ENCODE data around the gene YIF1B.
"Not testable (repeated sequence)": the region's sequence is repeated elsewhere in the genome, so short reads cannot be mapped to it uniquely, and the experiment has no call there.

The YIF1B gene

GRCh38 chr19:38266981-38267597 lies 48.7 kb downstream of the YIF1B start:
- H3K4me3 ChIP-seq (replicated peaks; ENCODE audit: low read depth, low read length), result no peak overlapping the region
- peak; percentile 58 for DNase-seq (ENCODE audit: low read depth)
- no peak for TF ChIP-seq CTCF (IDR thresholded peaks at IDR 0.05; ENCODE audit: low read length, missing control alignments)

DNA sequence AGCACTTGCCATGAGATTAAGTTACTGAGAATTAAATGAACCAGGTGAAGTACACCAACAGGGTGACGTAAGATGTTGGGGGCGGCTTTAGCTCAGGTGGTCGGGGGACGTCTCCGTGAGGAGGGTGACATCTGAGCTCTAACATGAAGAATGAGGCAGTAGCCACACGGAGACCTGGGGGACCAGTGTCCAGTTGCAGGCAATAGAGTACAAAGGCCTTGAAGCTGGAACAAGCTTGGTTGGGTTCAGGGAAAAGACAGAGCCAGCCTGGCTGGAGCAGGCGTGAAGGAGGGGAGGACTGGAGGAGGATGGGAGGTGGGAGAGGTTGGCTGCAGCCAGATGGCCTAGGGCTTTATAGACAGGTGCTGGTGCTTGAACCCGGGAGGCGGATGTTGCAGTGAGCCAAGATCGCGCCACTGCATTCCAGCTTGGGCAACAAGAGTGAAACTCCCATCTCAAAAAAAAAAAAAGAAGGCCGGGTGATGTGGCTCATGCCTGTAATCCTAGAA lies 49.8 kb downstream of the YIF1B start:
- TF ChIP-seq CTCF (IDR thresholded peaks at IDR 0.05; ENCODE audit: low read length, missing control alignments), result no peak
- no peak for DNase-seq (ENCODE audit: low read depth)
- H3K4me3 ChIP-seq (replicated peaks; ENCODE audit: low read depth, low read length), result no peak overlapping the region

GRCh38 chr19:38265213-38265861 lies 50.4 kb downstream of the YIF1B start:
- H3K4me3 ChIP-seq (replicated peaks; ENCODE audit: low read depth, low read length), result no peak overlapping the region
- no peak for DNase-seq (ENCODE audit: low read depth)
- TF ChIP-seq CTCF (IDR thresholded peaks at IDR 0.05; ENCODE audit: low read length, missing control alignments), result no peak

- TF ChIP-seq CTCF (IDR thresholded peaks at IDR 0.05; ENCODE audit: low read length, missing control alignments), result no peak
- peak within 1 kb of the TSS; percentile 36 for H3K4me3 ChIP-seq (replicated peaks; ENCODE audit: low read depth, low read length)
- no peak for DNase-seq (ENCODE audit: low read depth)
Measured at GRCh38 chr19:38264486-38265212, 51.1 kb downstream of the YIF1B start, which contains the start of gene SPINT2. TSS of gene SPINT2 (plus strand) at chr19:38264573. CDS start at chr19:38264893, 320 bp downstream.

GRCh38 chr19:38263689-38264485 lies 51.9 kb downstream of the YIF1B start:
- H3K4me3 ChIP-seq (replicated peaks; ENCODE audit: low read depth, low read length), result peak overlapping the region; percentile 36
- no peak for TF ChIP-seq CTCF (IDR thresholded peaks at IDR 0.05; ENCODE audit: low read length, missing control alignments)
- peak; percentile 53 for DNase-seq (ENCODE audit: low read depth)

DNA sequence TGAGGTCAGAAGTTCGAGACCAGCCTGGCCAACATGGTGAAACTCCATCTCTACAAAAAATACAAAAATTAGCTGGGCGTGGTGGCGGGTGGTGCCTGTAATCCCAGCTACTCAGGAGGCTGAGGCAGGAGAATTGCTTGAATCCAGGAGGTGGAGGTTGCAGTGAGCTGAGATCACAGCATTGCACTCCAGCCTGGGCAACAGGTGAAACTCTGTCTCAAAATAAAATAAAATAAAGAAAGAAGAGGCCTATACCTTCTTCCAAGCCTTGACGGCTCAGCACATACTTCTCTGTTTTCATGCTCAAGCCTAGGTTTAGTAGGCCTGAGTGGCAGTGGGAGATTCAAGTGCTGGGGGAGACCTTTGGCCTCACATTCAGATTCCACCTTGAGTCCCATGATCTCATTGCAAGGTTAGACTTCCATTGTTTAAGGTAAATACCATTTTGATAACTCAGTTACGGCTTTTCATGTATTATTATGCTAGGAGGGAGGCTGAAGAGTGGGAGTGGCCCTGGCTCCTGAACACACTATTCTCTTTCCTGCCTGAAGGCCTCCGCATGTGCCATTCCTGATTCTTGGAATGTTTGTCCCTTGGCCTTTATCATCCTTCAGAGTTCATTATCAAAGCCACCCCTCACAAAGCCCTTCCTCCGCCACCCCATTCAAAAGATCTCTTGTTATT lies 53.0 kb downstream of the YIF1B start:
- no peak overlapping the region for H3K4me3 ChIP-seq (replicated peaks; ENCODE audit: low read depth, low read length)
- no peak for DNase-seq (ENCODE audit: low read depth)

DNA sequence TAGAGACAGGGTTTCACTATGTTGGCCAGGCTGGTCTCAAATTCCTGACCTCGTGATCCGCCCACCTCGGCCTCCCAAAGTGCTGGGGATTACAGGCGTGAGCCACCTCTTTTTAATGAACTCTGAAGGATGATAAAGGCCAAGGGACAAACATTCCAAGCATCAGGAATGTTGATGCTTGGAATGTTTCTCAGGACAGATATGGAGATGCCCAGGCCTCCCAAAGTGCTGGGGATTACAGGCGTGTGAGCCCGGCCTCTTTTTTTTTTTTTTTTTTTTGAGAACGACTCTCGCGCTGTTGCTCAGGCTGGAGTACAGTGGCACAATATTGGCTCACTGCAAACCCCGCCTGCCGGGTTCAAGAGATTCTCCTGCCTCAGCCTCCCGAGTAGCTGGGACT lies 53.8 kb downstream of the YIF1B start:
- not testable (repeated sequence) for H3K4me3 ChIP-seq (replicated peaks; ENCODE audit: low read depth, low read length); DNase-seq (ENCODE audit: low read depth)

More for the DNA sequence above, 53.0 kb downstream of the YIF1B start:
- no peak for TF ChIP-seq CTCF (IDR thresholded peaks at IDR 0.05; ENCODE audit: low read length, missing control alignments)

All from fibroblast of pulmonary artery (primary cell).